Fibroblast of pulmonary artery (primary cell): ENCODE data around the gene ATP2B3.

ENCODE experiments used
- DNase-seq: peaks from one replicate; pipeline ENCODE4 v3.0.0-alpha.2; 2010; ENCODE audit warnings: low read depth
- H3K4me3 ChIP-seq: replicated peaks from 2 replicates; pipeline ENCODE4 v1.5.1; 2011; ENCODE audit warnings: low read depth, mild to moderate bottlenecking, control low read depth, low read length, moderate library complexity
- TF ChIP-seq, protein P1 (sequence below): IDR thresholded peaks from 2 replicates; pipeline ENCODE4 v1.5.1; 2011; ENCODE audit warnings: mild to moderate bottlenecking, control low read depth, low read length, inconsistent platforms; ENCODE audit errors: missing control alignments

ATP2B3 gene

DNA sequence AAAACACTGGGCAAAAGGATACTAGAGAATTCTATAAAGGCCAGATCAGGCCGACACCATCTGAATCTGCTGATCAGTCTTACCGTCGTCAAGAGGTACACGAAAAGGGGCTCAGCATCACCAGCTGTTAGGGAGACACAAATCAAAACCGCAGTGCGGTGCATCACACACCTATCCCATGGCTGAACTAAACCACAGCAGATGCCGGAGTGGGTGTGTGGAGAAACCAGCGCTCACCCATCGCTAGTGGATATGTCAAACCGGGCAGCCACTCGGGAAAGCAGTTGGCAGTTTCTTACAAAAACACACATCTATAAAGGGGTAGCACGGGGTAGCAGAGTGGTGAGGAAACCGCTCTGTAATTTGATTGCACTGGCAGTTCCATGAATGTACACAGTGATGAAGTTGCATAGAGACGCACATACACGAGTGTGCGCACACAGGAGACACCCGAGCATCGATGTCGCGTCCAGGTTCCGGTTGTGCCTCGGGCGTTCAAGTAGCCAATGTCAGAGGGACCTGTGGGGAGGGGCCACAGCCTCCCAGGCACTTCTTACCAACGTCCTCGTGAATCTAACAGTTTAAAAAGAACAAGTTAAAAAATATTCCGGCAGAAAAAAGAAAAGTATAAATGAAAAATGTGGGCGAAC, 104.6 kb downstream of the ATP2B3 start:
- DNase-seq: no peak
- no peak overlapping the region for H3K4me3 ChIP-seq
- TF ChIP-seq, protein P1, sequence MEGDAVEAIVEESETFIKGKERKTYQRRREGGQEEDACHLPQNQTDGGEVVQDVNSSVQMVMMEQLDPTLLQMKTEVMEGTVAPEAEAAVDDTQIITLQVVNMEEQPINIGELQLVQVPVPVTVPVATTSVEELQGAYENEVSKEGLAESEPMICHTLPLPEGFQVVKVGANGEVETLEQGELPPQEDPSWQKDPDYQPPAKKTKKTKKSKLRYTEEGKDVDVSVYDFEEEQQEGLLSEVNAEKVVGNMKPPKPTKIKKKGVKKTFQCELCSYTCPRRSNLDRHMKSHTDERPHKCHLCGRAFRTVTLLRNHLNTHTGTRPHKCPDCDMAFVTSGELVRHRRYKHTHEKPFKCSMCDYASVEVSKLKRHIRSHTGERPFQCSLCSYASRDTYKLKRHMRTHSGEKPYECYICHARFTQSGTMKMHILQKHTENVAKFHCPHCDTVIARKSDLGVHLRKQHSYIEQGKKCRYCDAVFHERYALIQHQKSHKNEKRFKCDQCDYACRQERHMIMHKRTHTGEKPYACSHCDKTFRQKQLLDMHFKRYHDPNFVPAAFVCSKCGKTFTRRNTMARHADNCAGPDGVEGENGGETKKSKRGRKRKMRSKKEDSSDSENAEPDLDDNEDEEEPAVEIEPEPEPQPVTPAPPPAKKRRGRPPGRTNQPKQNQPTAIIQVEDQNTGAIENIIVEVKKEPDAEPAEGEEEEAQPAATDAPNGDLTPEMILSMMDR: no peak

DNA sequence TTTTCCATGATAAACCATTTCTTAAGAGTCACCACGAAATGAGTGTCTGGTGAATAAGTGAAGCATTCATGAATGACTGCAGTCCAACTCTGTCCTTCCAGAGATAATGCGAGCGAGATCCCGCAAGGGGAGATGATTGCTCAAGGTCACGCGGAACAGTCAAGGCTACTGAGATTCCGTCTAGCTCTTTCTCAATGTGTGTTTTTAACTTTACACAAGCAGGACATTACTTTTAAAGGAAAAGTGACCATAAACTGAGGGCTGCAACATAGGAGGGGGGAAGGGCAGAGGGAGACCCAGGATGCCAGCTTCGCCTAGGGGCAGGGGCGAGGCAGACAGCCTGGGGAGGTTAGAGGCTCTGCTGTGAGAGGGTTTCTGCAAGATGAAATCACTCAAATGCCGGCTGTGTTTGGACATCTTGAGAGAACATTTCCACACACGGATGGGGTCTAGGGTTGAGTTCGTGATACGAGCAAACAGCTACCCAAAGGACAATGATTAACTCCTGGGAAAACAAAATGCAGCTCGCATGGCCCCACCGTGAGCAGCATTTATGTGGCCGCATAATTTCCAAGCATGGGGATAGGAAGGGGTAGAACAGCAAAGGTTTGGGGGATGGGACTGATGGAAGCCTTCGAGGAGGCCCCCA, 105.3 kb downstream of the ATP2B3 start:
- no peak overlapping the region for H3K4me3 ChIP-seq
- TF ChIP-seq, protein P1: no peak
- DNase-seq: no peak

DNA sequence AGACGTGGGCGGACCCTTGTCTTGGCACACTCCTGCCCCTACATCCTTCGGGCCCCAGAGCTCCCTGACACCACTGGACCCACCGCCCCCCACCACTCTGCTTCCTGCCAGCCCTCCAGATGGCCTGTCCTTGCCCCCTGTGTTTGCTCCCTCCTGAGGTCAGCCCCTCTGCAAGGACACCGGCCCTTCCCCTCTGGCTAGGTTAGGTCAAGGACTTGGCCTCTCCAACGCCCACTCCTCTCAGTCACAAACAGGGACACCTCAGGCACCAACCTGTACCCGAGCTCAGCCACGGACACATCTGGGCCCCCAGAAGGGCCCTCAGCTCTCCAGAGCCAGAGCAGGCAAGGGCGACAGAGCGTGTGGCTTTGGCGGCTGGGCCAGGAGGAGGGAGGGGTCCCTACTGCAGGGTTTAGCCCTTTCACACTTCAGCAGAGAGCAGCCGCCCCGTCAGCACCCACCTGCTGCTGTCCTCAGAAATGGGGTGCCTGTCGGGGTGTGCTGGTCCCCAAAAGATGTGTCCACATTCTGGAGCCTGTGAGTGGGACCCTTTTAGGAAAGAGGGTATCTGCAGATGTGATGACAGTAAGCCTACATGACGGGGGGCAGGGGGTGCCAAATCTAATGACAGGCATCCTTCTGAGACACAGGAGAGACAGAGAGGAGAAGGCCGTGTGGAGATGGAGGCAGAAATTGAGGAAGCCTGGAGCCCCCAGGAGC, 106.0 kb downstream of the ATP2B3 start:
- no peak for DNase-seq
- H3K4me3 ChIP-seq: no peak overlapping the region
- TF ChIP-seq, protein P1: no peak

DNA sequence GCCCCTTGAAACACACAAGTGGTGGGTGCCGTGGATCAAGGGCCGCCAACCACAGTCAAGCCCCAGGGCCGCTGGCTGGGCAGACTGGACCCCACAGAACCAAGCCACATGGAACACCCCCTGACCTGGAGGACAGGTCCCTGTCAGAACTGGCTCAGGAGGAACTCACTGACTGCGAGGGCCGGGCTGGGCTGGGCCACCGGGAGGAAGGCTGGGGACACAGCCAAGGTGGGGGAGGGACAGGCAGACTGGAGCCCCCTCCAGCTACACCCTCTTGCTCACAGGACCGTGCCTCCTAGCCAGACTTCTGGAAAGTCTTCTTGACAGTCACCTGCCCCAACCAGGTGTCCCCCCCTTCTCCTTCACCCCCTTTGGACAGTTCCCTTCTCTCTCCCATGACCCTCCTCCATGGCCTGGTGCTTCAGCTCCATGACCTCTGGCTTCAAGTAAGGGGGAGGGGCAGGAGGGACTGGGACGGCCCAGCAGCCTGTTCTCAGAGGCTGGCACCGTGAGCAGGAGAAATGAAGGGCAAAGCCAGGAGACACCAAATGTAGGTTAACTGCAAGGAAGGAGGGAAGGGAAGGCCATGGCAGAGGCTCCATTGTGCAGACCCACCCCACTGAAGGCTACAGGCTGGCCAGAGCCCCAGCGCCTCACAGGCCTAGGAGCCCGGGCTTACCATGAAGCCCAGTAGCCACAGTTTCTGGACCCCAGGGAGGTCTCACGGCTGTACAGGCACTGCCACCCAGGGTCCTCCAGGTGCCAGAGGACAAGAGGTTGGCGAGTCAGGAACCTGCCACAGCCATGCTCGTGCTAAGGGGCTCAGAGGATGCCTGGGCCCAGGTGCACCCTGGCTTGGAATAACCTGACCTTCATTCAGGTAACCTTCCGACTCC, 107.0 kb downstream of the ATP2B3 start:
- TF ChIP-seq, protein P1: no peak
- no peak overlapping the region for H3K4me3 ChIP-seq
- DNase-seq: no peak

DNA sequence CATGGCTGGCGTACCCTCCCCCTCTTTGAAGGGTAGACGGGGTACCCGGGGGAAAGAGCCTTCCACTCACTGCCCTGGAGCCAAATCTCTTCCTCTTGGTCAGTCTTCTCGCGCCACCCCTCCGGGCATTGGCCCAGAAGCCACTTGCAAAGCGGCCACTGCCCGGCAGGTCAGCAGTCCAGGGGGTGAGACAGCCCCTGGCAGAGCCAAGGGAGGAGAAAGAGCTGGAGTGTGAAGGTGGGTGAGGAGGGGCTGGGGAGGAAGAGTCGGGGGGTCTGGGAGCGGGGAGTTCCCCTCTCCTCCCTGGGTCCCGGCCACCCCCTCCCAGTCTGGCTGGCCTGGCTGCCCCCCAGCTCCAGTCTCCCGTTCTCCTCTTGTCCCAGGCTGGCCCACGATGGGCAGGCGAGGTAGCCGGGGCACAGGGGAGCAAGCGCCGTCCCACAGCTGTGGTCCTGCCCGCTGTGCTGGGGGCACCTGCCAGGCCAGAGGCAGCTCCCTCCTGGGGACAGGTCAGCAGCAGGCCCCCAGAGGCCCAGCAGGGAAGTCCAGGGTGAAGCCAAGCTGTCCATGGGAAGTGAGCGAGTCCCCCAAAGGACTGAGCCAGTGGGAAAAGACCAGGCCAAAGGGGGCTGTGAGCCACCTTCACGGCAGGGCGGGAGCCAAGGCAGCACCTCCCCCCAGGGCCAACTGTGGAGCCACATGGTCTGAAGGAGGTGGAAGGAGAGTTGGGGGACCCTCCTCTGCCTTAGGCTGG, 108.0 kb downstream of the ATP2B3 start:
- no peak overlapping the region for H3K4me3 ChIP-seq
- TF ChIP-seq, protein P1: no peak
- no peak for DNase-seq

DNA sequence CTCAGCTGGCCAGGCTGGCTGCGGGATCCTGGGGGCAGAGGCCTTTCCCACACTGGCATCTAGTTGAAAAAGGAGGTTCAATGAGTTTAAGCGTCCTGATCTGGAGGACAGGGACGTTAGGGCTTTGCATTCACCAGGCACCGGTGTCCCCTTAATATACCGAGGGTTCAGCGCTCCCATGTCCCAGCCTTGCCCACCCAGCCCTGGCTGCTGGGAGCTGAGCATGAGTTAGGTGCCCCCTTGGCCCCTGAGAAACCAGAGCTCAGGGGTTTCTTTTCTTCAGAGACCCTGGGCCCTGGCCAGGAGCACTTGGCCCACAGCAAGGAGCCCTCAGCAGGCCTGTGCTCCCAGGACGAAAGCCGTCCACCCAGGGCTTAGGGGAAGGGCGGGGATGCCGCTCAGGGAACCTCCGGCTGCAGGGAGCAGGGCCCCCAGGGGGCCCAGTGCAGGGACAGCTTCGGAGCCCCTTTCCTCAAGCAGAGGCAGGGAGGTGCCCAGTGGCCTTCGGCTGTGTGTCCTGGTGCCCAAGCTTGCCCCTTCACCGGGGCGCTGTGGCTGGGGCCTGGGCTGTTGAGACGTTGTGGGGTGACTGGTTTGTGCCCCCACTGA, 108.7 kb downstream of the ATP2B3 start:
- no peak overlapping the region for H3K4me3 ChIP-seq
- TF ChIP-seq, protein P1: no peak
- no peak for DNase-seq
